Colonic mucosa (tissue), 4 donors: ENCODE data around the gene ADGRV1. TPM values are rescaled to one million over a fixed set of nuclear protein-coding genes. Genes with fewer than 3 reads are reported as not detected.

Source experiments
- DNase-seq: peaks from one replicate; pipeline ENCODE4 v3.0.0-alpha.2; 2020
- H3K27ac ChIP-seq: fragments of 200-600 bp; one replicate; pipeline ENCODE4 v1.8.0; 2021
- H3K27me3 ChIP-seq: fragments of 200-600 bp; one replicate; pipeline ENCODE4 v1.8.0; 2021
- H3K36me3 ChIP-seq: fragments of 200-600 bp; one replicate; pipeline ENCODE4 v1.8.0; 2021
- H3K4me1 ChIP-seq: fragments of 200-600 bp; one replicate; pipeline ENCODE4 v1.8.0; 2021; ENCODE audit warnings: mild to moderate bottlenecking
- H3K4me3 ChIP-seq: fragments of 200-600 bp; one replicate; pipeline ENCODE4 v1.8.0; 2021
- H3K9ac ChIP-seq, 2 donors: one replicate each; pipeline ENCODE4 v1.7.0; 2013; ENCODE audit warnings: control low read depth in 2 of 2, low read depth in 2 of 2, low read length in 2 of 2
- H3K9me3 ChIP-seq: fragments of 200-600 bp; one replicate; pipeline ENCODE4 v1.8.0; 2021
- intact Hi-C: fragments of 100-400 bp; cut with DNase I; formaldehyde crosslinking; loops from one replicate; pipeline ENCODE4 v1.14.1; 2022
- total RNA-seq, 2 donors: library from RNA; stranded (reverse); fragmentation: NEBNext Ultra II Directional in 1 of 2; extraction: Animal tissue kit (Norgen Biotek cat#: 25700) in 1 of 2; gene quantifications; one replicate each; pipeline ENCODE4 v1.2.1, GENCODE V29; 2021
- TF ChIP-seq, protein P1 (sequence below): fragments of 200-600 bp; IDR thresholded peaks from one replicate; pipeline ENCODE4 v1.8.0; 2022; ENCODE audit warnings: antibody characterized with exemption, mild to moderate bottlenecking
- donor health status: healthy.
- donor health status: DM: no; HTN: no; CAD: no.
- donor health status: DM: no; HTN: no; CAD: no.

Gene ADGRV1
- total RNA-seq, 2 donors from 2014 or later: 5.1 to 12.9 TPM

DNA sequence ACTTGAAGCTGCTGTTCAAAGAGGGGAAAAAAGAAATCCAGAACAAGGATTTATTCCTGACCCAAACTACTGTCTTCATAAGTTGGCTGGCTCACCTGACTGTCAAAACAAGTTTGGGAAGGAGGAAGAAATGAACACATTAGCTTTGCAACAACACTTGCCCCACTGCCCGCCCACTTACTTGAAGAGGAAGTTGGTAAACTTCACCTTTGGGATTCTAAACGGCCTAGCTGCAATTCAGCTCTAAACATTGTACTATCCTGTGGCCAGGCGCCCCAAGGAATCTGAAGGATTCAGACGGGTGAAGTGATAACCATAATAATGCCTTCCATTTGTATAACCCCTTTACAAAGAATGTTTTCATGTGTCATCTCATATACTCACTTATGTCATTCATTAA, 625.1 kb downstream of the ADGRV1 start:
- Histone ChIP-seq H3K27me3 (no peaks in the 10 kb centered on the region), H3K36me3 (no peaks in the 10 kb centered on the region)

GRCh38 chr5:91186101-91186500, 627.5 kb downstream of the ADGRV1 start:
- Histone ChIP-seq H3K4me3 (no peak overlapping the region), H3K36me3 (no peaks in the 10 kb centered on the region), H3K9ac (no peak overlapping the region), H3K27ac (no peak overlapping the region), H3K9me3 (no peaks in the 10 kb centered on the region), H3K27me3 (no peaks in the 10 kb centered on the region), H3K4me1 (no peaks in the 10 kb centered on the region)
- intact Hi-C loops: no loop called here
- TF ChIP-seq, protein P1, sequence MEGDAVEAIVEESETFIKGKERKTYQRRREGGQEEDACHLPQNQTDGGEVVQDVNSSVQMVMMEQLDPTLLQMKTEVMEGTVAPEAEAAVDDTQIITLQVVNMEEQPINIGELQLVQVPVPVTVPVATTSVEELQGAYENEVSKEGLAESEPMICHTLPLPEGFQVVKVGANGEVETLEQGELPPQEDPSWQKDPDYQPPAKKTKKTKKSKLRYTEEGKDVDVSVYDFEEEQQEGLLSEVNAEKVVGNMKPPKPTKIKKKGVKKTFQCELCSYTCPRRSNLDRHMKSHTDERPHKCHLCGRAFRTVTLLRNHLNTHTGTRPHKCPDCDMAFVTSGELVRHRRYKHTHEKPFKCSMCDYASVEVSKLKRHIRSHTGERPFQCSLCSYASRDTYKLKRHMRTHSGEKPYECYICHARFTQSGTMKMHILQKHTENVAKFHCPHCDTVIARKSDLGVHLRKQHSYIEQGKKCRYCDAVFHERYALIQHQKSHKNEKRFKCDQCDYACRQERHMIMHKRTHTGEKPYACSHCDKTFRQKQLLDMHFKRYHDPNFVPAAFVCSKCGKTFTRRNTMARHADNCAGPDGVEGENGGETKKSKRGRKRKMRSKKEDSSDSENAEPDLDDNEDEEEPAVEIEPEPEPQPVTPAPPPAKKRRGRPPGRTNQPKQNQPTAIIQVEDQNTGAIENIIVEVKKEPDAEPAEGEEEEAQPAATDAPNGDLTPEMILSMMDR: no peak
- DNase-seq: no peak

More for the DNA sequence above, 625.1 kb downstream of the ADGRV1 start:
- Histone ChIP-seq H3K4me1 (no peaks in the 10 kb centered on the region), H3K9ac (no peak overlapping the region), H3K4me3 (no peak overlapping the region), H3K9me3 (no peaks in the 10 kb centered on the region), H3K27ac (peak overlapping the region; percentile 58)
- TF ChIP-seq, protein P1: no peak
- intact Hi-C loops: no loop called here
- peak; percentile 56 for DNase-seq

DNA sequence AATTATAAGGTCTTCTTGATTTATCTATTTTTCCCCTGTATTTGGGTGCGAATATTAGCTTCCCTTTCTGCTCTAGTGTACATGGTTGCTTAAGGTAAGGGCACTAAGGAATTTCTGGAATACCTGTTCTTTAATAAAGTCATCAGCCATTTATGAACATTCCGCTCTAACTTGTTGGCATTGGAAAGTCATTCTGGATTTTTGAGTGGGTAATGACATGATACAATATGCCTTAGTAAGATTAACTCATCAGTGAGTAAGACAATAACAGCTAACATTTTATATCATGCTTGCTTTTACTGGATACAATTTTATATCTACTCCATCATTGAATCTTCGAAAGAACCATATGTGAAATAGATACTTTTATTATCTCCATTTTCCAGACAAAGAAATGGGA, 628.4 kb downstream of the ADGRV1 start:
- Histone ChIP-seq H3K27me3 (no peaks in the 10 kb centered on the region), H3K27ac (no peak overlapping the region), H3K36me3 (no peaks in the 10 kb centered on the region), H3K4me1 (no peaks in the 10 kb centered on the region), H3K9ac (no peak overlapping the region), H3K9me3 (no peaks in the 10 kb centered on the region), H3K4me3 (no peak overlapping the region)
- intact Hi-C loops: no loop called here
- DNase-seq: no peak
- TF ChIP-seq, protein P1: no peak

DNA sequence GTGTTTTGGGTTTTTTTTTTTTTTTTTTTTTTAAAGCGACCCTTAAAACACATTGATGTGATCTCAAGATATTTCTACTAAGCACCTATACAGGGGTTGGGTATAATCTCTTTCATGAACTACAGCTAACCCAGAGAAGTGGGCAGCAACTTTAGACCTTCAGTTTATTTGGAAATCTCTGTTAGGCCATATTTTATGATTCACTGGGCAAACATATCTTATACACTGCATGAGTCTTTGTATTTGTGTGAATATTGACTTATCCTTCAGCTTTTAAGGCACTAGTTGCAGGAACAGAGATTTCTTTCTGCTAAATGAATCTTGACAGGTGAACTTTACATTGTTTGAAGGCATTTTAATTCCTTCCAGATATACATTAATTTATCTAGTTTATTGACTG, 630.2 kb downstream of the ADGRV1 start:
- no peaks in the 10 kb centered on the region for H3K36me3 ChIP-seq
- TF ChIP-seq, protein P1: no peak

GRCh38 chr5:91189480-91190313, 631.1 kb downstream of the ADGRV1 start:
- no peak overlapping the region for H3K4me3 ChIP-seq
- DNase-seq: no peak
- intact Hi-C loops: no loop called here
- no peaks in the 10 kb centered on the region for H3K27me3 ChIP-seq
- TF ChIP-seq, protein P1: no peak
- no peaks in the 10 kb centered on the region for H3K4me1 ChIP-seq
- H3K27ac ChIP-seq: peak overlapping the region; percentile 44
- H3K9ac ChIP-seq: no peak overlapping the region
- no peaks in the 10 kb centered on the region for H3K9me3 ChIP-seq
- H3K36me3 ChIP-seq: no peaks in the 10 kb centered on the region

More for the DNA sequence above, 630.2 kb downstream of the ADGRV1 start:
- H3K4me1 ChIP-seq: no peaks in the 10 kb centered on the region
- no peaks in the 10 kb centered on the region for H3K9me3 ChIP-seq
- no peak overlapping the region for H3K9ac ChIP-seq
- H3K27ac ChIP-seq: no peak overlapping the region
- intact Hi-C loops: no loop called here
- H3K4me3 ChIP-seq: no peak overlapping the region
- H3K27me3 ChIP-seq: no peaks in the 10 kb centered on the region
- no peak for DNase-seq
